Prostate gland (tissue), 2 donors: ENCODE results near the gene SORBS2. TPM values are rescaled to one million over a fixed set of nuclear protein-coding genes. Genes with fewer than 3 reads are reported as not detected.

Source experiments
- DNase-seq: peaks from one replicate; pipeline ENCODE4 v3.0.0-alpha.2; 2019; ENCODE audit warnings: low spot score
- H3K27ac ChIP-seq, 2 donors: fragments of 200-600 bp; sonication (generic); 2 replicates each; pipeline ENCODE4 v1.5.1; 2017 to 2019
- H3K27me3 ChIP-seq: fragments of 200-600 bp; sonication (generic); replicated peaks from 2 replicates; pipeline ENCODE4 v1.5.1; 2019; ENCODE audit not compliant: insufficient read depth
- H3K36me3 ChIP-seq, 2 donors: fragments of 200-600 bp; sonication (generic); 1 replicate in 1 of 2; 2 replicates in 1 of 2; pipeline versions ENCODE4 v1.5.1 to v1.8.1; 2017 to 2019
- H3K4me1 ChIP-seq: fragments of 200-600 bp; sonication (generic); replicated peaks from 2 replicates; pipeline ENCODE4 v1.5.1; 2019
- H3K4me3 ChIP-seq, 2 donors: fragments of 200-600 bp; sonication (generic); 2 replicates each; pipeline ENCODE4 v1.5.1; 2017 to 2019
- H3K9me3 ChIP-seq: fragments of 200-600 bp; sonication (generic); 2 replicates; pipeline ENCODE4 v1.5.1; 2017
- POLR2A ChIP-seq: fragments of 450-650 bp; IDR thresholded peaks from one replicate; pipeline ENCODE4 v1.6.1; 2016; ENCODE audit warnings: antibody characterized with exemption, mild to moderate bottlenecking
- POLR2AphosphoS5 ChIP-seq: sonication (generic); formaldehyde crosslinking; IDR thresholded peaks from one replicate; pipeline ENCODE4 v1.6.1; 2017; ENCODE audit warnings: antibody characterized with exemption
- WGBS: methylation state at CpG from one replicate; pipeline ENCODE4 v1.1.5; 2018; 5-methylcytosine and 5-hydroxymethylcytosine counted together
- intact Hi-C: fragments of 100-400 bp; cut with DNase I; formaldehyde crosslinking; loops from one replicate; pipeline ENCODE4 v1.14.2; 2022
- total RNA-seq, 2 donors: library from RNA; depleted of rRNA; stranded (reverse); fragments of >200 nt; gene quantifications; one replicate each; pipeline ENCODE4 v1.1.0, GENCODE V29; 2016
- TF ChIP-seq, protein P1 (sequence below), 4 experiments: fragments of 200-600 bp in 2 of 4; fragments of 450-650 bp in 2 of 4; sonication (generic) in 2 of 4; IDR thresholded peaks; 1 replicate in 3 of 4; 2 replicates in 1 of 4; pipeline ENCODE4 v1.5.1; 2016 to 2019; ENCODE audit warnings: antibody characterized with exemption in 4 of 4, mild to moderate bottlenecking in 2 of 4, moderate library complexity in 2 of 4

The SORBS2 gene
- total RNA-seq, 2 donors from 2014 or later: 175 to 242 TPM

DNA sequence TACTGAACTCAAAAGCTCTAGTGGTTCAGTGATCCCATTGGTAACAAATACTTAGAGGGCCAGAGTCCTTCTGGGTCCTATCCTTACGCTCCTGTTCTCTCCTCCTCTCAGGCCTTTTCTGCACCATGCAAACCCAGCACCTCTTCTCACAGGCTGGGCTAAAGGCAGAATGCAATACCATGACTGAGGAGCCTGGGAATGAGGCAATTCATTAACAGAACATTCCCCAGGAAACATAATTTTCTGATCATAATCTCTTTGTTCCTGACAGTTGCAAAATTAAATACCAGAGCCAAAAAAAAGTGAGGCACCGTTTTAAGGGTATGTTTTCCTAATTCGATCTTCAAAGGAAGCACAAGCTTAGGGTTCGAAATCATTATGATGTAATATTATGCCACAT is 9.0 kb downstream of the SORBS2 start:
- Histone ChIP-seq H3K36me3 (no peaks in the 10 kb centered on the region), H3K4me1 (no peaks in the 10 kb centered on the region), H3K27me3 (no peaks in the 10 kb centered on the region), H3K27ac (no peak overlapping the region), H3K4me3 (no peak overlapping the region), H3K9me3 (no peaks in the 10 kb centered on the region)
- WGBS: 54% methylated on average over 4 of the region's 4 CpGs
- TF ChIP-seq POLR2AphosphoS5 (no peak), POLR2A (no peak)
- TF ChIP-seq, protein P1, sequence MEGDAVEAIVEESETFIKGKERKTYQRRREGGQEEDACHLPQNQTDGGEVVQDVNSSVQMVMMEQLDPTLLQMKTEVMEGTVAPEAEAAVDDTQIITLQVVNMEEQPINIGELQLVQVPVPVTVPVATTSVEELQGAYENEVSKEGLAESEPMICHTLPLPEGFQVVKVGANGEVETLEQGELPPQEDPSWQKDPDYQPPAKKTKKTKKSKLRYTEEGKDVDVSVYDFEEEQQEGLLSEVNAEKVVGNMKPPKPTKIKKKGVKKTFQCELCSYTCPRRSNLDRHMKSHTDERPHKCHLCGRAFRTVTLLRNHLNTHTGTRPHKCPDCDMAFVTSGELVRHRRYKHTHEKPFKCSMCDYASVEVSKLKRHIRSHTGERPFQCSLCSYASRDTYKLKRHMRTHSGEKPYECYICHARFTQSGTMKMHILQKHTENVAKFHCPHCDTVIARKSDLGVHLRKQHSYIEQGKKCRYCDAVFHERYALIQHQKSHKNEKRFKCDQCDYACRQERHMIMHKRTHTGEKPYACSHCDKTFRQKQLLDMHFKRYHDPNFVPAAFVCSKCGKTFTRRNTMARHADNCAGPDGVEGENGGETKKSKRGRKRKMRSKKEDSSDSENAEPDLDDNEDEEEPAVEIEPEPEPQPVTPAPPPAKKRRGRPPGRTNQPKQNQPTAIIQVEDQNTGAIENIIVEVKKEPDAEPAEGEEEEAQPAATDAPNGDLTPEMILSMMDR (IDR thresholded peaks at IDR 0.05): no peak
- intact Hi-C loops: no loop called here
- no peak for DNase-seq

DNA sequence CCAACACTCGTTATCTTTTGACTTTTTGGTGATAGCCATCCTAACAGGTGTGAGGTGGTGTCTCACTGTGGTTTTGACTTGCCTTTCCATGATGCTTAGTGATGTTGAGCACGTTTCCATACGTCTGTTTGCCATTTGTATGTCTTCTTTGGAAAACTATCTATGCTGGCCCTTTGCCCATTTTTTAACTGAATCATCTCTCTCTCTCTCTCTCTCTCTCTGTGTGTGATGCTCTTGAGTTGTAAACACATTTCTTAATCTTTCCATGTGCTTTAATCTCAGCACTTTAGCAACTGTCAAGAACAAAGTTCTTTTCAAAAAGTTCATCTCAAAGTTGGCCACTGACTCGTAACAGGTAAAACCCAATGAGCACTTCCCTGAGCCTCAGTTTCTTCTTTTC is 10.5 kb downstream of the SORBS2 start:
- TF ChIP-seq POLR2A (no peak), POLR2AphosphoS5 (no peak)
- TF ChIP-seq, protein P1 (IDR thresholded peaks at IDR 0.05): no peak
- Histone ChIP-seq H3K36me3 (no peaks in the 10 kb centered on the region), H3K9me3 (no peaks in the 10 kb centered on the region), H3K27me3 (no peaks in the 10 kb centered on the region), H3K27ac (no peak overlapping the region), H3K4me3 (no peak overlapping the region), H3K4me1 (no peaks in the 10 kb centered on the region)
- WGBS: 88% methylated on average over 4 of the region's 4 CpGs
- intact Hi-C loops: no loop called here
- no peak for DNase-seq

DNA sequence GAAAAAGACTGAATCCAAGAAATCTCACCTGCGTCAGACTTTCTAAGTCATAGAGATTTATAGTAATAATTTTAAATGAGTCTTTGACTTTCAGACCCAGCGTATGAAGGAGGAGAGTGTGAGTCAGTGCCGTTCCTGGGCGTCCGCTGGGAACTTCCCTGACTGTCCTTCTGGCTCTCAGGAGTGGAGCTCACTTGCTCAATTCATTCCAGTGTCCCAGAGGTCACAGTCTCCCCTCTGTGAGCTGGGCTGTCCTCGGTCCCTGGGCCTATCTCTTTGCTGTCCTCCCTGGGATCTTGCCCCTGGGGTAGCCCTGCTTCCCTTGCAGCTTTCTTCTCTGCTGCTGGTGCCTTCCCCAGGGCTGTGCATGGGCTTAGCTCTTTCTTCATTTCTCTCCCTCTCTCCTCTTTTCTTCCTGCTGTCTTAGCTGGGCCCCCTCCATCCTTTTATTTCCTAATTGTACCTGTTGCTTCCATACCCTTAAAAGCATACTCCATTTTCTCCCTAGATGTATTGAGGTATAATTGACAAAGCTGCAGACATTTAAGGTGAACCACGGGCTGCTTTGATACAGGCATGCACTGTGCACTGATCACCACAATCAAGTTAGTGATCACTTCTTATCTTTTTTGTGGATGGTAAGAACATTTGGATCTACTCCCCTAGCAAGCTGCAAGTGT is 11.6 kb downstream of the SORBS2 start:
- WGBS: 92% methylated on average over 7 of the region's 7 CpGs
- Histone ChIP-seq H3K4me3 (no peak overlapping the region), H3K27ac (peak overlapping the region; percentile 33 to 39), H3K9me3 (no peaks in the 10 kb centered on the region), H3K27me3 (no peaks in the 10 kb centered on the region), H3K4me1 (no peaks in the 10 kb centered on the region), H3K36me3 (no peaks in the 10 kb centered on the region)
- intact Hi-C loops: no loop called here
- TF ChIP-seq POLR2AphosphoS5: no peak
- TF ChIP-seq, protein P1 (IDR thresholded peaks at IDR 0.05): no peak
- no peak for TF ChIP-seq POLR2A
- no peak for DNase-seq

DNA sequence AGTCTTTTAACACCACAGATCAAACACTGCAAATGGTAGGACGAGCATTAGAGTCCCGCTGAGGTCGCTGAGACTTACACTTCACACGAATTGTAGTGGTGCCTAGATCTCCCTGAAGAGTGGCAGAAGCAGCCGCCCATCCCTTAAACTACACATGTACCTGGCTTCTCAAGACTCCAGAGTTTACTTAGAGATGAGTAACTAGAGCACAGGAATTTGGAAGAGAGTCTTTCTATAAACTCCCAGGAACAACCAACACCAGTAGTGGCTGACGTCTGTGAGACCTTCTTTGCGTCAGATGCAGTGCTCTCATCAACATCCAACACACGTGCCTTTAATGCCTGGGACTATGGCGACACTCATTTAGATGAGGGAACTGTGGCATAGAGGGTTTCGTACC is 12.6 kb downstream of the SORBS2 start:
- DNase-seq: peak; percentile 27
- TF ChIP-seq, protein P1 (IDR thresholded peaks at IDR 0.05): no peak
- TF ChIP-seq POLR2A (no peak), POLR2AphosphoS5 (peak; percentile 79)
- intact Hi-C loops: no loop called here
- Histone ChIP-seq H3K4me1 (no peaks in the 10 kb centered on the region), H3K36me3 (no peaks in the 10 kb centered on the region), H3K27ac (peak overlapping the region; percentile 33 to 39), H3K4me3 (no peak overlapping the region), H3K27me3 (no peaks in the 10 kb centered on the region), H3K9me3 (no peaks in the 10 kb centered on the region)
- WGBS: 74% methylated on average over 10 of the region's 10 CpGs
